ENCODE results near the gene TLK2. TPM values are rescaled to one million over a fixed set of nuclear protein-coding genes. Genes with fewer than 3 reads are reported as not detected.
A peak's percentile ranks its signal among the peaks of the same experiment; 100 is the strongest.
"Not testable (repeated sequence)": the region's sequence is repeated elsewhere in the genome, so short reads cannot be mapped to it uniquely, and the experiment has no call there.

TLK2 gene
- total RNA-seq, 2 donors from 2014 or later: 49.4 to 68.5 TPM

- no peak for DNase-seq
These were observed 127.0 kb downstream of the TLK2 start for GRCh38 chr17:62605588-62605987.

DNA sequence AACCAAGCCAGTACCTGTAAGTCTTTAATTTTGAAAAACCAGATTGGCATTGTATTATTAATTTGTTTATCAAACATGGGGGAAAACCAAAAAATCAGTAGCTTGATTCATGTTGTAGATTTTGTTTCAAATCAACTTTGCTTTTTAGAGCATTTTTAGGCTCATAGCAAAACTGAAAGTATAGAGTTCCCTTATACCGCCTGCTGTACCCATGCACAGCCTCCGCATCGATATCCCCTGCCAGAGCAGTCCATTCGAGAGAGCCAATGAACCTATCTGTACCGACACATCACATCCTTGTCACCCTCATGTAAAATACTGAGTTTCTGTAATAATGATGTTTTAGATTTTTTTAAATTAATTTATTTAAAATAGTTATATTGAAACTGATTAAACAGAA lies 132.7 kb downstream of the TLK2 start:
- peak overlapping the region; percentile 62 for H3K27ac Mint-ChIP-seq
- peaks cover 19% of the 10 kb centered on the region for H3K4me1 Mint-ChIP-seq
- no peaks in the 10 kb centered on the region for H3K27me3 Mint-ChIP-seq
- ATAC-seq: peak; percentile 73
- DNase-seq: no peak
- H3K36me3 Mint-ChIP-seq (ENCODE audit: low read depth): peaks cover 11% of the 10 kb centered on the region
- H3K4me3 Mint-ChIP-seq: peak overlapping the region; percentile 21
- H3K9me3 ChIP-seq (ENCODE audit: control insufficient read depth, low read length, poor library complexity, severe bottlenecking): no peaks in the 10 kb centered on the region

More at GRCh38 chr17:62605588-62605987, 127.0 kb downstream of the TLK2 start:
- H3K27me3 Mint-ChIP-seq: no peaks in the 10 kb centered on the region
- H3K36me3 Mint-ChIP-seq (ENCODE audit: low read depth): peaks cover 8% of the 10 kb centered on the region
- no peak overlapping the region for H3K27ac Mint-ChIP-seq
- H3K9me3 ChIP-seq (ENCODE audit: control insufficient read depth, low read length, poor library complexity, severe bottlenecking): no peaks in the 10 kb centered on the region
- ATAC-seq: no peak
- H3K4me1 Mint-ChIP-seq: peaks cover 6% of the 10 kb centered on the region
- H3K4me3 Mint-ChIP-seq: no peak overlapping the region

- Mint-ChIP-seq H3K27me3 (no peaks in the 10 kb centered on the region), H3K4me1 (peaks cover 19% of the 10 kb centered on the region), H3K27ac (peak overlapping the region; percentile 62), H3K36me3 (ENCODE audit: low read depth) (peaks cover 11% of the 10 kb centered on the region), H3K4me3 (no peak overlapping the region)
- no peaks in the 10 kb centered on the region for H3K9me3 ChIP-seq (ENCODE audit: control insufficient read depth, low read length, poor library complexity, severe bottlenecking)
- ATAC-seq: peak; percentile 28
- DNase-seq: no peak
These were observed 133.1 kb downstream of the TLK2 start for GRCh38 chr17:62611728-62612127.

GRCh38 chr17:62612289-62612688 lies 133.7 kb downstream of the TLK2 start:
- not testable (repeated sequence) for DNase-seq; ATAC-seq; H3K4me3 Mint-ChIP-seq; H3K27me3 Mint-ChIP-seq; H3K9me3 ChIP-seq (ENCODE audit: control insufficient read depth, low read length, poor library complexity, severe bottlenecking)
- peaks cover 11% of the 10 kb centered on the region for H3K36me3 Mint-ChIP-seq (ENCODE audit: low read depth)
- peaks cover 19% of the 10 kb centered on the region for H3K4me1 Mint-ChIP-seq
- peak overlapping the region; percentile 11 for H3K27ac Mint-ChIP-seq

- not testable (repeated sequence) for H3K27ac Mint-ChIP-seq; H3K36me3 Mint-ChIP-seq (ENCODE audit: low read depth); ATAC-seq; H3K9me3 ChIP-seq (ENCODE audit: control insufficient read depth, low read length, poor library complexity, severe bottlenecking); H3K4me3 Mint-ChIP-seq; H3K27me3 Mint-ChIP-seq; DNase-seq
- H3K4me1 Mint-ChIP-seq: peaks cover 21% of the 10 kb centered on the region
These were observed 134.5 kb downstream of the TLK2 start for GRCh38 chr17:62613095-62613494.

DNA sequence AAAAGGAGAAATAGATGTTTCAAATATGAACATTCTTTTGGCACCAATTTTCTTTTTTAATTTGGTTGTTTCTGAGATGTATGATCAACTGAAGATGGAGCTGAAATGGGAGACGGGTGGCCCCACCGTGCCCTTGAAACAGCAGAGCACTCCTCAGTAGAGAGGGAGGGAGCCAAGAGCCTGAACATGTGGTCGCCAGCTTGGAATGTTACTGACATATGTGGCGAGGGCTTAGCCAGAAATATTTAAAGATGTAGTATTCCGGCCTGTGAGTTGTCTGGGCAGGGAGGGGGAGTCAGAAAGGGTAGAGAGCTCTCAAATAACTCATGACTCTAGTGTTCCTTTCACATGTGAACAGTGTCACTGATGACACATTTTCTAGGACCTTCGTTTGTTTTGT lies 135.5 kb downstream of the TLK2 start:
- Mint-ChIP-seq H3K4me3 (no peak overlapping the region), H3K36me3 (ENCODE audit: low read depth) (peaks cover 9% of the 10 kb centered on the region), H3K4me1 (peaks cover 21% of the 10 kb centered on the region), H3K27ac (no peak overlapping the region), H3K27me3 (no peaks in the 10 kb centered on the region)
- H3K9me3 ChIP-seq (ENCODE audit: control insufficient read depth, low read length, poor library complexity, severe bottlenecking): no peaks in the 10 kb centered on the region
- no peak for DNase-seq
- no peak for ATAC-seq

DNA sequence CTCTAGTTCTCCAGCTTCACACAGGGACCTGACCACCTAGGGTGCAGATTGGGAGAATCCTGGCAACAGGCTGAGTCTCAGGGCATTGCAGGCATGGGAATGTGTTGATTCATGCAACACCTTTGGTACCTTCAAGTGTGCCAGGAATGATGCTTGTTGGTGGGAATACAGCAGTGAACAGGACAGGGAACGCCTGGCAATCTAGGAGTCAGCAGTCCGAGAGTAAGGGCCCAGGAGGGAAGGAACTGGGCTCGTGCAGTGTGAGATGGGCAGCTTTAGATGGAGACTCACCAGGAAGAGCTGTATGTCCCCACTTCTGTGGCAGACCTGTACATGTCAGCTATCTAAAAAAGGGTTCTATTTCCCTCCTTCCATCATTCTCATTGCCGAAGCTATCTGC lies 136.9 kb downstream of the TLK2 start:
- H3K9me3 ChIP-seq (ENCODE audit: control insufficient read depth, low read length, poor library complexity, severe bottlenecking): no peaks in the 10 kb centered on the region
- Mint-ChIP-seq H3K4me3 (no peak overlapping the region), H3K27me3 (no peaks in the 10 kb centered on the region), H3K4me1 (peaks cover 16% of the 10 kb centered on the region), H3K36me3 (ENCODE audit: low read depth) (peaks cover 4% of the 10 kb centered on the region), H3K27ac (no peak overlapping the region)
- DNase-seq (no peak), ATAC-seq (no peak)

DNA sequence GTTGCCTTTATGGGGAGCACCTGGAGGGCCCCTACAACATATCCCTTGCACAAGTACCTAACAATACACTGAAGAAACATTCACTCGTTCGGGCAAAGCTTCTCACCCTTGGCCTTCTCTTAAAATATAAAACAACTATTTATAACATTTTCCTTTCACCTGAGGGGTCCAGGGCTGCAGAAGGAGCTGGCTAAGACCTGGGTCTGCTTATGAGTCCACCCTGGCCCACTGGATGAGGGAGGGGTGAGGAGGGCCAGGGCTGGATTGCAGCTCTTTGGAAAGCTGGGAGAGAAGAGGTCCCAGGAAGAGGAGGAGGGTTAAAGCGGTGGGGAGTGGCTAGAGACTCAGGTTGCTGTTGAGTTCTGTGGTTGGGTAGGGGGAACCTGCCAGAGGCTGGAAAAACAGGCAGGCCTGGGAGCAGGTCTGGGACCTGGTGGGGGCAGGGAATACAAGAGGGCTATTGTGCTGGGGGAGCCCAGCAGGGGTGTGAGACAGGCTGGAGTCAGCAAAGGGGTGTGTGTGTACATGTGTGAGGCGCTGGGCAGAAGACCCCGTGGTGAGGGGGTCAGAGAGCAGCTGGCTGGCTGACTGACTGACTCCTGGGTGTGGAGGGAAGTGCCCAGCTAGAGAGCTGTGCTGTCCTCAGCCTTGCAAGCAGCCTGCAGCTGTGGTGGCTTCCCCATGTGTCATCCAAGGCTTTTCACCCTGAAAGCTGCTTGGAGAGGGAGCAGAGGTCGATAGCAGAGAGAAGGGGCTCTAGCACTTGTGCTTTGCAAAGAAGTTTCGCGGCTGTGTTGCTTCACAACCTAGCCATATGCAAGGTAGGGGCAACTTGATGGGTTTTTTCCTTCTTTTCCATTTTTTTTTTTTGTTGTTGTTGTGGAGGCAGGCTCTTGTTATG lies 138.6 kb downstream of the TLK2 start:
- Mint-ChIP-seq H3K27ac (peak overlapping the region; percentile 77), H3K36me3 (ENCODE audit: low read depth) (peaks cover 3% of the 10 kb centered on the region), H3K4me1 (peaks cover 3% of the 10 kb centered on the region), H3K27me3 (no peaks in the 10 kb centered on the region), H3K4me3 (no peak overlapping the region)
- no peak for ATAC-seq
- DNase-seq: no peak
- no peaks in the 10 kb centered on the region for H3K9me3 ChIP-seq (ENCODE audit: control insufficient read depth, low read length, poor library complexity, severe bottlenecking)

- no peak for ATAC-seq
- H3K4me3 Mint-ChIP-seq: no peak overlapping the region
- H3K27ac Mint-ChIP-seq: peak overlapping the region; percentile 77
- no peaks in the 10 kb centered on the region for H3K27me3 Mint-ChIP-seq
- no peaks in the 10 kb centered on the region for H3K9me3 ChIP-seq (ENCODE audit: control insufficient read depth, low read length, poor library complexity, severe bottlenecking)
- peaks cover 5% of the 10 kb centered on the region for H3K36me3 Mint-ChIP-seq (ENCODE audit: low read depth)
- peaks cover 2% of the 10 kb centered on the region for H3K4me1 Mint-ChIP-seq
- no peak for DNase-seq
These were observed 139.4 kb downstream of the TLK2 start for GRCh38 chr17:62617894-62618472.

GRCh38 chr17:62618647-62619416 lies 140.2 kb downstream of the TLK2 start:
- ATAC-seq: no peak
- DNase-seq: no peak
- Mint-ChIP-seq H3K36me3 (ENCODE audit: low read depth) (peaks cover 5% of the 10 kb centered on the region), H3K4me1 (peaks cover 2% of the 10 kb centered on the region), H3K4me3 (no peak overlapping the region), H3K27me3 (no peaks in the 10 kb centered on the region), H3K27ac (no peak overlapping the region)
- no peaks in the 10 kb centered on the region for H3K9me3 ChIP-seq (ENCODE audit: control insufficient read depth, low read length, poor library complexity, severe bottlenecking)

DNA sequence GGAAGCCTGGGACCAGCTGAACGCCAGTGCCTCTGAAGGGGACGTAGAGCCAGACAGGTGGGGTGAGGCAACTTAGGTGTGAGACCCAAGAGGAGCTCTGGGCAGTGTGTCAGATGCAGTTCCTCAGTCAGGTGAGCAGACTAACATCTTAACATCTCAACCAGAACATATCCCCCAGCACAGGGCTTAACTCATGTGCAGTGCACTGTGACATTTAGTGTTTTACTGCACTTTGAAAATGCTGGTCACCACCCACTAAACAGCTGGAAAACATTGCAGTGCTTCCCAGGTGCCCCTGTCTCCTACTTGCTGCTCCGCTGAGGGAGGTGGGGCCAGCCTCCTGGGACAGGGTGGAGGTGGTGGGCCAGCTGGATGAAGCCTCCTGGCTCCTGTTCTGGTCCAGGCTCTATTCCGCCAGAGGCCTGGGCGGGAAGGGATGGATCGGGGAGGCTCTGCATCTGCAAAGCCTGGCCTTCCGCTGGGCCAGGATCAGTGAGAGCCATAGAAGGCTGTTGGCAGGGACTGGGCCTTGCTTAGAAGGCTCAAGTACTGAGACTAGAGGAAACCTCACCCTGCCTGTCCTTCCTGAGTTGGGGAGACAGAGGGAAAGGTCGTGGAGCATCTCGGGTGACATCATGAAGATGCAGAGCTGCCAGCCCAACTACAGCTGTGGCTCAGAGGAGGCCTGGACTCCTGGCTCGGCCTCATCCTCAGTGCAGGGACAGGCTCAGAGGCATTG lies 141.0 kb downstream of the TLK2 start:
- H3K4me3 Mint-ChIP-seq: no peak overlapping the region
- H3K9me3 ChIP-seq (ENCODE audit: control insufficient read depth, low read length, poor library complexity, severe bottlenecking): no peaks in the 10 kb centered on the region
- H3K36me3 Mint-ChIP-seq (ENCODE audit: low read depth): peaks cover 2% of the 10 kb centered on the region
- peak overlapping the region; percentile 56 for H3K27ac Mint-ChIP-seq
- no peaks in the 10 kb centered on the region for H3K27me3 Mint-ChIP-seq
- peaks cover 2% of the 10 kb centered on the region for H3K4me1 Mint-ChIP-seq
- DNase-seq: no peak
- ATAC-seq: no peak

- ATAC-seq (no peak), DNase-seq (no peak)
- Mint-ChIP-seq H3K4me1 (peaks cover 4% of the 10 kb centered on the region), H3K27me3 (peaks cover 8% of the 10 kb centered on the region), H3K27ac (no peak overlapping the region), H3K4me3 (no peak overlapping the region), H3K36me3 (ENCODE audit: low read depth) (peaks cover 2% of the 10 kb centered on the region)
- no peaks in the 10 kb centered on the region for H3K9me3 ChIP-seq (ENCODE audit: control insufficient read depth, low read length, poor library complexity, severe bottlenecking)
These were observed 142.6 kb downstream of the TLK2 start for GRCh38 chr17:62621223-62621622.
